OCI-LY1 (cell line): ENCODE measurements around the gene PIAS1.

ENCODE experiments used
- H2AFZ ChIP-seq: fragments of 200-600 bp; sonication (generic), shearing (Covaris generic); 2 replicates; pipeline ENCODE4 v1.6.0; 2014; ENCODE audit warnings: antibody characterized with exemption, mild to moderate bottlenecking, low read length
- H3F3A ChIP-seq: fragments of 200-600 bp; sonication (generic), shearing (Covaris generic); 2 replicates; pipeline ENCODE4 v1.6.0; 2014; ENCODE audit warnings: mild to moderate bottlenecking, antibody characterized with exemption, low read length, moderate library complexity; ENCODE audit not compliant: insufficient read depth
- H3K27ac ChIP-seq: fragments of 200-600 bp; sonication (generic); 2 replicates; pipeline ENCODE4 v1.5.1; 2014; ENCODE audit warnings: low read length, mixed run types, mild to moderate bottlenecking, low read depth; ENCODE audit not compliant: poor library complexity, severe bottlenecking
- H3K27me3 ChIP-seq: fragments of 200-600 bp; sonication (generic); 2 replicates; pipeline ENCODE4 v1.6.0; 2014; ENCODE audit warnings: antibody characterized with exemption, mild to moderate bottlenecking, low read length, moderate library complexity; ENCODE audit not compliant: insufficient read depth
- H3K36me3 ChIP-seq: fragments of 200-600 bp; sonication (generic); 2 replicates; pipeline ENCODE4 v1.6.1; 2014; ENCODE audit warnings: mild to moderate bottlenecking, antibody characterized with exemption, low read length, moderate library complexity, mixed read lengths; ENCODE audit not compliant: insufficient read depth
- H3K4me1 ChIP-seq: fragments of 200-600 bp; sonication (generic); 2 replicates; pipeline ENCODE4 v1.5.1; 2014; ENCODE audit warnings: mild to moderate bottlenecking, low read length, moderate library complexity; ENCODE audit not compliant: insufficient read depth, severe bottlenecking
- H3K4me2 ChIP-seq: fragments of 200-600 bp; sonication (generic), shearing (Covaris generic); 2 replicates; pipeline ENCODE4 v1.6.1; 2014; ENCODE audit warnings: low read length
- H3K4me3 ChIP-seq: fragments of 200-600 bp; sonication (generic); 2 replicates; pipeline ENCODE4 v1.5.1; 2014; ENCODE audit warnings: low read length, low read depth, mild to moderate bottlenecking, mixed read lengths; ENCODE audit not compliant: poor library complexity, severe bottlenecking
- H3K79me2 ChIP-seq: fragments of 200-600 bp; shearing (Covaris generic); 2 replicates; pipeline ENCODE4 v1.6.1; 2016; ENCODE audit warnings: mixed run types, low read length, mixed read lengths; ENCODE audit not compliant: insufficient read depth
- H3K9ac ChIP-seq: fragments of 200-600 bp; sonication (generic), shearing (Covaris generic); 2 replicates; pipeline ENCODE4 v1.6.1; 2014; ENCODE audit warnings: mild to moderate bottlenecking, low read length, mixed read lengths
- H3K9me2 ChIP-seq: fragments of 200-600 bp; sonication (generic), shearing (Covaris generic); 2 replicates; pipeline ENCODE4 v1.6.1; 2014; ENCODE audit warnings: low read depth, mild to moderate bottlenecking, low read length, mixed read lengths
- H3K9me3 ChIP-seq: fragments of 200-600 bp; shearing (Covaris generic); 2 replicates; pipeline ENCODE4 v1.6.1; 2014; ENCODE audit warnings: low read length, mixed read lengths
- H4K20me1 ChIP-seq: fragments of 200-600 bp; sonication (generic), shearing (Covaris generic); 2 replicates; pipeline ENCODE4 v1.6.0; 2016; ENCODE audit warnings: mild to moderate bottlenecking, low read length; ENCODE audit not compliant: insufficient read depth
- EZH2 ChIP-seq: fragments of 200-600 bp; sonication (generic), shearing (Covaris generic); IDR thresholded peaks from 2 replicates; pipeline ENCODE4 v1.8.0; 2017; ENCODE audit warnings: borderline replicate concordance, mixed run types, mild to moderate bottlenecking, antibody characterized with exemption, low read length, moderate library complexity, mixed read lengths
- TF ChIP-seq, protein P1 (sequence below): fragments of 200-600 bp; sonication (generic), shearing (Covaris generic); IDR thresholded peaks from 2 replicates; pipeline ENCODE4 v1.5.1; 2017; ENCODE audit warnings: mild to moderate bottlenecking, antibody characterized with exemption, low read length, moderate library complexity, mixed read lengths

Gene PIAS1

DNA sequence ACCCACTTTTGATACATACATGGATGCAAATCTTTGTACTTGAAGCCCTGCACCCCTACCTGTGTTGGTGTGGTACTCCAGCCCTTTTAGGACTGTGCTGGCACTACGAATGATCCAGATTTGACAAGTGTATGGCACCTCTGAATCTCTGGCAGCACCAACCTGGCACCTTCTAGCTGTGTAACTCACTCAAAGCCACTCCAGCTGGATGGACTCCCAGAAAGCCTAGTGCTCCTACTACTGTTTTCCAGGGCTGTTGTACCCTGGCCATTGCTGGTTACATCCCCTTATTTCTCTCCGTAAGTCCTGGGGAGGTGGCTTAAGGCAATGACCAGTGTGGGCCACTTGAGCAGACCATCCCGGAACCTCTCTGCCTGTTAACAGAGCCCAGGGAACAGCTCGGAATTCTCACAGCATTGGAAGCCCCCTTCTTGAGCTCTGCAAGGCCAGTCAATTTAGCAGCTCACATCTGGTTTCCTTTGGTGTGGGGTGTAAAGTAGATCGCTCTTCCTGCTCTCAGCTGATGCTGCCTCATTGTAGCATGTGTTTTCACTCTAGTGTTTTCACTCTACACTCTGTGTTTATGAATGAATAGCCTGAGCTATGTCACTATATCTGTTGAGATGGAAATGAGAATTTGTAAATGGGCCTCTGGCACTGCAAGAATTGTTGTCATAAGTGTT, 138.8 kb downstream of the PIAS1 start:
- no peak overlapping the region for H3K4me3 ChIP-seq
- H3K4me1 ChIP-seq: peaks cover 26% of the 10 kb centered on the region
- no peak for TF ChIP-seq EZH2
- TF ChIP-seq, protein P1, sequence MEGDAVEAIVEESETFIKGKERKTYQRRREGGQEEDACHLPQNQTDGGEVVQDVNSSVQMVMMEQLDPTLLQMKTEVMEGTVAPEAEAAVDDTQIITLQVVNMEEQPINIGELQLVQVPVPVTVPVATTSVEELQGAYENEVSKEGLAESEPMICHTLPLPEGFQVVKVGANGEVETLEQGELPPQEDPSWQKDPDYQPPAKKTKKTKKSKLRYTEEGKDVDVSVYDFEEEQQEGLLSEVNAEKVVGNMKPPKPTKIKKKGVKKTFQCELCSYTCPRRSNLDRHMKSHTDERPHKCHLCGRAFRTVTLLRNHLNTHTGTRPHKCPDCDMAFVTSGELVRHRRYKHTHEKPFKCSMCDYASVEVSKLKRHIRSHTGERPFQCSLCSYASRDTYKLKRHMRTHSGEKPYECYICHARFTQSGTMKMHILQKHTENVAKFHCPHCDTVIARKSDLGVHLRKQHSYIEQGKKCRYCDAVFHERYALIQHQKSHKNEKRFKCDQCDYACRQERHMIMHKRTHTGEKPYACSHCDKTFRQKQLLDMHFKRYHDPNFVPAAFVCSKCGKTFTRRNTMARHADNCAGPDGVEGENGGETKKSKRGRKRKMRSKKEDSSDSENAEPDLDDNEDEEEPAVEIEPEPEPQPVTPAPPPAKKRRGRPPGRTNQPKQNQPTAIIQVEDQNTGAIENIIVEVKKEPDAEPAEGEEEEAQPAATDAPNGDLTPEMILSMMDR: no peak
- no peak overlapping the region for H3K4me2 ChIP-seq
- H3K27me3 ChIP-seq: no peaks in the 10 kb centered on the region
- no peak overlapping the region for H3K9ac ChIP-seq
- H3K27ac ChIP-seq: peak overlapping the region; percentile 6
- H3K9me2 ChIP-seq: no peaks in the 10 kb centered on the region
- H2AFZ ChIP-seq: no peak overlapping the region
- no peaks in the 10 kb centered on the region for H3K9me3 ChIP-seq
- no peaks in the 10 kb centered on the region for H3F3A ChIP-seq
- peaks cover 55% of the 10 kb centered on the region for H3K36me3 ChIP-seq
- no peaks in the 10 kb centered on the region for H3K79me2 ChIP-seq
- H4K20me1 ChIP-seq: no peaks in the 10 kb centered on the region

- Histone ChIP-seq H3F3A (no peaks in the 10 kb centered on the region), H3K79me2 (no peaks in the 10 kb centered on the region), H3K36me3 (peaks cover 31% of the 10 kb centered on the region; the same call in 1 of the 2 replicates), H3K4me3 (no peak overlapping the region), H3K9me3 (no peaks in the 10 kb centered on the region), H3K9ac (no peak overlapping the region), H3K4me2 (no peak overlapping the region), H3K9me2 (no peaks in the 10 kb centered on the region), H3K27ac (no peak overlapping the region), H3K4me1 (no peaks in the 10 kb centered on the region), H3K27me3 (no peaks in the 10 kb centered on the region), H2AFZ (no peak overlapping the region), H4K20me1 (no peaks in the 10 kb centered on the region)
- no peak for TF ChIP-seq EZH2
- TF ChIP-seq, protein P1: no peak
Observed at GRCh38 chr15:68195336-68196112, 141.4 kb downstream of the PIAS1 start.

GRCh38 chr15:68196445-68197169, 142.5 kb downstream of the PIAS1 start:
- Histone ChIP-seq H3K9ac (no peak overlapping the region), H3K9me3 (no peaks in the 10 kb centered on the region), H3K79me2 (no peaks in the 10 kb centered on the region), H3F3A (no peaks in the 10 kb centered on the region), H3K27me3 (no peaks in the 10 kb centered on the region), H3K4me2 (no peak overlapping the region), H3K4me3 (no peak overlapping the region), H3K9me2 (no peaks in the 10 kb centered on the region), H3K36me3 (peaks cover 22% of the 10 kb centered on the region; the same call in 1 of the 2 replicates), H2AFZ (no peak overlapping the region), H3K27ac (no peak overlapping the region), H4K20me1 (no peaks in the 10 kb centered on the region), H3K4me1 (no peaks in the 10 kb centered on the region)
- TF ChIP-seq EZH2: no peak
- TF ChIP-seq, protein P1: no peak
